GM23248 (cell line): ENCODE results near the gene CFAP119.

Experiments
- EZH2 ChIP-seq: fragments of 200-600 bp; sonication (generic); IDR thresholded peaks from 2 replicates; pipeline ENCODE4 v1.6.1; 2018; ENCODE audit warnings: antibody characterized with exemption, mild to moderate bottlenecking; ENCODE audit not compliant: insufficient read depth, poor library complexity, severe bottlenecking
- EZH2phosphoT487 ChIP-seq: fragments of 200-600 bp; sonication (generic); IDR thresholded peaks from 2 replicates; pipeline ENCODE4 v1.6.1; 2018; ENCODE audit warnings: antibody characterized with exemption, moderate library complexity, mild to moderate bottlenecking, low read depth; ENCODE audit not compliant: insufficient read depth

DNA sequence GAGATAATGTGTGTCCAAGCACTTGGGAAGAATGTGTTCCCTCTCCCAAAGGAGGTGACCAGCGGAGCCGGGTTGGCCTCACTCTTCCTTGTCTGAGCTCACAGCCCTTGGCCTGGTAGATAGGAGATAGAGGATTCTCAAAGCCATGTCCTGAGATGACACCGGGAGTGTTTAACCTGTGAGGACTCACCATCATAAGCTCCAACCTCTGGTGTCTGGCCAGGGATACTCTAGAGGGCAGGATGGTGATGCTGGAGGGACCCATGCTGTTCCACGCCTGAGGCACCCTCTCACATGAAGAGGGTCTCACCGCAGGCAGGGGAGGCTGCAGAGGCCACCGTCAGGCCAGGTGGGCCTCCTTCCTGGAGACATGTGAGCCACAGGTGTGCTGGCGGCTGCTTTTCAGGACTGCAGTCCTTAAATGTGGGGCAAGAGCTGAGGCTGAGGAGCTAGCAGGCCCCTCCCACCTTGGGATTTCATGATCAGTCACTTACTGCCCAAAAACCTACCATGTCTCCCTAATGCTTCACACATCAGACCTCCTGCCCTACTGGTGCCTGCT is 31.7 kb upstream of the CFAP119 start:
- TF ChIP-seq EZH2 (no peak), EZH2phosphoT487 (no peak)
